HG03064 (cell line): ENCODE results near the gene SUGCT.

Experiments used
- ATAC-seq: cut with Tn5 transposase; IDR thresholded peaks from one replicate; pipeline ENCODE4 v1.9.1; 2021; ENCODE audit warnings: low read depth; ENCODE audit not compliant: unreplicated experiment

The SUGCT gene

GRCh38 chr7:40881405-40881926 is 746.7 kb downstream of the SUGCT start:
- ATAC-seq, result no peak

GRCh38 chr7:40882071-40882658 is 747.4 kb downstream of the SUGCT start:
- ATAC-seq, result no peak

GRCh38 chr7:40883826-40884225 is 749.0 kb downstream of the SUGCT start:
- ATAC-seq, result no peak

GRCh38 chr7:40884241-40884640 is 749.4 kb downstream of the SUGCT start:
- ATAC-seq, result no peak

- no peak for ATAC-seq
Measured at GRCh38 chr7:40885503-40885902, 750.7 kb downstream of the SUGCT start.

- ATAC-seq, result no peak
Measured at GRCh38 chr7:40887099-40887498, 752.3 kb downstream of the SUGCT start.

- no peak for ATAC-seq
Measured at GRCh38 chr7:40888499-40888898, 753.7 kb downstream of the SUGCT start.

- no peak for ATAC-seq
Measured at GRCh38 chr7:40889099-40889498, 754.3 kb downstream of the SUGCT start.

- no peak for ATAC-seq
Measured at GRCh38 chr7:40889539-40889938, 754.7 kb downstream of the SUGCT start.

GRCh38 chr7:40890088-40890692 is 755.4 kb downstream of the SUGCT start:
- no peak for ATAC-seq

GRCh38 chr7:40891232-40891631 is 756.4 kb downstream of the SUGCT start:
- no peak for ATAC-seq

- no peak for ATAC-seq
Measured at GRCh38 chr7:40899151-40899550, 764.3 kb downstream of the SUGCT start.

- no peak for ATAC-seq
Measured at GRCh38 chr7:40899636-40900507, 765.1 kb downstream of the SUGCT start.

- no peak for ATAC-seq
Measured at GRCh38 chr7:40903872-40904271, 769.1 kb downstream of the SUGCT start.

- no peak for ATAC-seq
Measured at GRCh38 chr7:40907286-40907685, 772.5 kb downstream of the SUGCT start.

GRCh38 chr7:40909346-40909980 is 774.7 kb downstream of the SUGCT start:
- no peak for ATAC-seq
